T1000 (cell line): ENCODE measurements around the gene OPCML.

ENCODE experiments used
- DNase-seq: peaks from one replicate; lab custom pipeline; 2025; ENCODE audit warnings: mixed read lengths; lab: John Stamatoyannopoulos, UW

Gene OPCML

GRCh38 chr11:133413703-133414102 is 118.6 kb downstream of the OPCML start:
- DNase-seq = no peak

- no peak for DNase-seq
These were observed 122.5 kb downstream of the OPCML start for GRCh38 chr11:133409799-133410198.

GRCh38 chr11:133408936-133409335 is 123.4 kb downstream of the OPCML start:
- DNase-seq = no peak

DNA sequence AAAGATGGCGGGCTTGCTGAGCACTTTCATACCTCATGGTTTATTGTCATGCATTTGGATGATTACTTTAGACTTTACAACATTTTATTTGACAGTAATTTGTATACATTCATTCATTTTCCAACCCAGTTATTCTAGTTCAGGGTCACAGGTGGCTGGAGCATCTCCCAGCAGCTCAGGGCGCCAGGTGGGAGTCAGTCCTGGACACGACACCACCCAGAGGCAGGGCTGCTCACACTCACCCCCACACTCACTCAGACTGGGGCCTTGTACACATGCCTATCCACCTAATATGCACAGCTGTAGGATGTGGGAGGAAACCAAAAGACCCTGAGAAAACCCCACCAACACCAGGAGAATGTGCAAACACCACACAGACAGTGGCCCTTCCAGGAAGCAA is 123.9 kb downstream of the OPCML start:
- DNase-seq = no peak

- DNase-seq = no peak
These were observed 125.8 kb downstream of the OPCML start for GRCh38 chr11:133406489-133406888.

- no peak for DNase-seq
These were observed 128.4 kb downstream of the OPCML start for GRCh38 chr11:133403900-133404299.

GRCh38 chr11:133402551-133402950 is 129.8 kb downstream of the OPCML start:
- no peak for DNase-seq

GRCh38 chr11:133399855-133400625 is 132.3 kb downstream of the OPCML start:
- DNase-seq = no peak

- DNase-seq = no peak
These were observed 133.0 kb downstream of the OPCML start for GRCh38 chr11:133399294-133399693.

DNA sequence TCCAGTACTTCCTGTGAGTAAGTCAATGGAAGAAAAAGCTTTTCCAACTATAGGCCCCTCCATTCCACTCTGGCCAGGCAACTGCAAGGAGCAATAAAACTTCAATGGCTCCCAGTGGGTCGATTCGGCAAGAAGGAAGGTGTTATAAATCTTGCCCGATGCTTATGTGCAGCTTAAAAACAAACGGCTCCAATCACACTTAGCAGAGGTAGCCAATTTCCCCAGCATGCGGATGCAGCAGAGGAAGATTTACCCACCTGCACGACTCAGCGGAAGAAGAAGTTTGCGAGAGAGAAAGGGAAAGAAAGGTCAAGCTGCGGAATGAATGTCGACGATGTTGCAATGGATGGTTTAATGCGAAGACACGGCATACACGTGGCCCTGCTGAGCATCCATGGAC is 141.5 kb downstream of the OPCML start:
- no peak for DNase-seq

DNA sequence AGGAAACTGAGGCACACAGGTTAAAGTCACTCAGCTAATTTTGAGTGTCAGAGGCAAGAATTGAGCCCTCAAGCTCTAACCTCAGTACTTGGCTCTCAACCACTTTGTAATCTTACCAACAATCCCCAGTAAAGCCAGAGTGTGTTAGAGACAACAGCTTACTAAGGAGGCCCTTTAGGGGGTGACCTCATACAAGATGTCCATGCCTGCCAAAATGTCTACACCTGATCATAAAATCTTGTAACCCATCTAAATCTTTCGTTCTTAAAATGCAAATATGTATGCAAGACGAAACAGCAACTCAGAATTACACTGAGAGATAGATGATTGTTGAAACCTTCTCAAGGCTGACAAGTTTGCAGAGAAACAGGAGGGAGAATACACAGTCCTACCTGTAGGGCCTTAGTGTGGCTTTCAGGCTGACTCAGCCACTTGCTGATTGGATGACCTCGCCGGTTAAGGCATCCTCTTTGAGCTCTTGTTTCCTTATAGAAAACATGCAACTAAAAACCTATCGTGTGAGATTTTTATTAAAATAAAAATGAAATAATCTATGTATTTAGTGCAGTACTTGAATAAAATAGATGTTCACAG is 143.2 kb downstream of the OPCML start:
- DNase-seq = no peak

- no peak for DNase-seq
These were observed 144.0 kb downstream of the OPCML start for GRCh38 chr11:133388260-133388659.

DNA sequence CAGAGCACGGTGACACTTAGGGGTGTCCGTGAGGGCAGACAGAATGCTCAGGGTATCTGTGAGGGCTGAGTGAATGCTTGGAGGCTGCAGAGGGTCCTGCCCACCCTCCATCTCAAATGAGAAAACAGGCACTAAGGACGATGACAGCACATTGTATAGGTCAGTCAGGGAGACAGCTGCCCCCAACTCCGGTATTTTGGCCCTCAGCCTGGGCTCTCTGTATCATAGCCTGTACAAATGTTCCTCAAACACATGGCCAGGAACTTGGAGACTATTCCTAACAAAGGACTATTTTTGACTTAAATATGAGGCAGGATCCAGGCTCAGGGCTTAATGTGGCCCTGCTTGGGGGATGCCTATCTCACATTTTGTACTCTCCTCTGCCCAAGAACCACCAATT is 145.4 kb downstream of the OPCML start:
- no peak for DNase-seq

DNA sequence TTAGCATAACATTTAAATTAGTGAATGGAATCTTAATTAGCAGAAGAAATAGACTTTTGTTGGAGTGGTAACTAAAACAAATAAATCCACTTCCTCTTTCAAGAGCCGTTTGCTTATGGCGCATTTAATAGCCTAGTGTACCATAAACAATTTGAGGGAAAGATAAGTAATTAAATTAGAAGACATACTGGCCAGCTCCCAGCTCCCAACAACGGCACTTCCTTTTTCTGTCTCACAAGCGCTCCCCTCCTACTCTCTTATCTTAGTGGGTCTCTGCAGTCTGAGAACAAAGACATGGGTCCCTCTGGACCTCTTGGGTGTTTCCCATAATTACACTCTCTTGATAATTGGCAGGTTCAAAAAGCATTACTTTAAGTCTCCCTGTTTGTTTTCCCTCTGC is 146.0 kb downstream of the OPCML start:
- DNase-seq = no peak

GRCh38 chr11:133385781-133386180 is 146.5 kb downstream of the OPCML start:
- DNase-seq = no peak

DNA sequence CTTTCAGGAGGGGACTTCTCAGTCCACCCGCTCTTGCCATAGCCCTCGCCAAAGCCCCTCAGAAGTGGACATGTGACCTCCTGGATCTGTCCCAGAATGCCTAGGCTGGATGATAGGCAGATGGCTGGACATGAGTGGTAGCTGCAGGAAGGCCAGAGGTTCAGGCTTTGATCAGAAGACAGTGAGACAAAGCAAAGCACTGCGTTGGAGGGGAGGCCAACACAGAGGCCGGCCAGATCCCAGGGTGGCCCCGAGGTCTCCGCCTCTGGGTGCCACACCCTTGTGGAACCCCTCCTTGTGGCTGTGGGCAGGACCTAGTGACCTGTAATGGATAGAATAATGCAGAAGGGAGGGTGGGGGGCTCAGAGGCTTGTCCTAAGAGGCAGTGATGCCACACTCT is 147.6 kb downstream of the OPCML start:
- no peak for DNase-seq

- DNase-seq = no peak
These were observed 148.6 kb downstream of the OPCML start for GRCh38 chr11:133383689-133384088.

- no peak for DNase-seq
These were observed 149.1 kb downstream of the OPCML start for GRCh38 chr11:133383201-133383600.

DNA sequence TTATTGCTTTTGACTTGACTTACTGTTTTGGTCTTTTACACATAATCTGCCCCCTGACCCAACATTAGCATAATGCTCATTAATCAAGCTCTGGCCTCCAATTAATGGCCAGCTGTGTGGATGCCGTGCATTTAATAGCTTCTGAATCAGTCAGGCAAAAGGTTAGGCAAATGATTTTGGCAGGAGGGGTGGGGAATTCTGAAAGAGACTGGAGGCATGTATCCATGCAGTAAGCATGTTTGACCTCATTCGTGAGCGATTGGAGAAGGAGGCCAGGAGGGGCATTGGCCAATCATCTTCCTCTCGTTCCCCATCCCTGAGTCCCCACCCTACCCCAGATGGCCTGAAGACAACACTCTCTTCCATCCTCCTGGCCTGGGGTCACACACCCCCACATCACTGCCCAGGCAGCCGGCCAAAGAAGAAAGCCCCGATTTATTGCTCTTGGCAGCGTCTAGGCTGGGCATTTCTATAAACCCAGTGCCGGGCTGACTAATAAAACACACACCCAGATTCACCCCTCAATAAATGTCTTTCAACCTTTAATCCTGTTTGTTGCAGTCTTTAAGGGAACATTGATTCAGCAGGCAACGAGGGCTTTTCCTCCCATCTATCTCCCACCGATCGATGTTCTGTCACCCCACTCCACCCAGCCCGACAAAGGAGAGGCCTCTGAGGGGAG is 150.0 kb downstream of the OPCML start:
- DNase-seq = no peak

- no peak for DNase-seq
These were observed 150.6 kb downstream of the OPCML start for GRCh38 chr11:133381761-133382130.

GRCh38 chr11:133366147-133366546 is 166.2 kb downstream of the OPCML start:
- DNase-seq = no peak

DNA sequence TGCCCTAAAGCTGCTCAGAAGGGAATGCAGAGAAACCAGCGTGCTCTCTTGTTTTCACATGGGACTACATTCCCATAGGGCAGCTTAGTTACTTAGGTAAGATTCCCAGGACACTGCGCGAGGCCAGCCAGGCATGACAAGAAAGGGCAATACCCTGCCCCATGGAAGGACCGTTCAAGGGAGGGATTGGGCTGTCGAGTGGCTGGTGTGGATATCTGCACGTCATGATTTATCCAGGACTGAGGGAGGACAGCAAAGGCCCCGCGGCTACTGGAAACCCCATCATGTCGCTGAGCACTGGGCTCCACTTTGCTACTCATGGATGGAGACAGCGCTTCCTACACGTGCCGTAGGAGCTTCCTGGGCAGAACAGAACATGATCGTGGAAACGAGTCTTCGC is 169.4 kb downstream of the OPCML start:
- DNase-seq = no peak

GRCh38 chr11:133362156-133362555 is 170.1 kb downstream of the OPCML start:
- DNase-seq = no peak

- DNase-seq = no peak
These were observed 170.7 kb downstream of the OPCML start for GRCh38 chr11:133361689-133361994.
